Left lung (tissue), 10 donors: ENCODE data around the gene SPATA20. TPM values are rescaled to one million over a fixed set of nuclear protein-coding genes. Genes with fewer than 3 reads are reported as not detected.

ENCODE experiments used
- ATAC-seq: fragments of 200-7000 bp; cut with Tn5 transposase; one replicate; pipeline ENCODE4 v1.9.1; 2020; ENCODE audit warnings: moderate library complexity
- DNase-seq, 4 donors: peaks; one replicate each; pipeline ENCODE4 v3.0.0-alpha.2; 2013 to 2020
- H3K27ac ChIP-seq, 2 donors: fragments of 200-600 bp; sonication (generic) in 1 of 2; one replicate each; pipeline versions ENCODE4 v1.5.0 to v1.8.0; 2020 to 2021
- H3K27me3 ChIP-seq, 2 donors: fragments of 200-600 bp; sonication (generic) in 1 of 2; one replicate each; pipeline versions ENCODE4 v1.5.0 to v1.8.0; 2020 to 2021
- H3K36me3 ChIP-seq, 2 donors: fragments of 200-600 bp; sonication (generic) in 1 of 2; one replicate each; pipeline versions ENCODE4 v1.5.0 to v1.8.0; 2020 to 2021
- H3K4me1 ChIP-seq, 2 donors: fragments of 200-600 bp; one replicate each; pipeline ENCODE4 v1.8.0; 2021
- H3K4me3 ChIP-seq, 2 donors: fragments of 200-600 bp; sonication (generic) in 1 of 2; one replicate each; pipeline versions ENCODE4 v1.5.0 to v1.8.0; 2020 to 2021; ENCODE audit warnings: mild to moderate bottlenecking in 1 of 2
- H3K9me3 ChIP-seq, 2 donors: fragments of 200-600 bp; sonication (generic) in 1 of 2; one replicate each; pipeline versions ENCODE4 v1.5.0 to v1.8.0; 2020 to 2021
- intact Hi-C, 2 donors: fragments of 100-400 bp; cut with DNase I; formaldehyde crosslinking; loops; one replicate each; pipeline versions ENCODE4 v1.11.2 to v1.14.2; 2022
- polyA plus RNA-seq, 6 donors: library from polyadenylated mRNA; unstranded; fragments of 120-200 nt; gene quantifications; one replicate each; pipeline ENCODE4 v1.2.1, GENCODE V29; 2013; ENCODE audit not compliant: insufficient read length in 6 of 6
- total RNA-seq, 2 donors: library from RNA; stranded (reverse); fragmentation: NEBNext Ultra II Directional; extraction: Animal tissue kit (Norgen Biotek cat#: 25700); gene quantifications; one replicate each; pipeline ENCODE4 v1.2.1, GENCODE V29; 2021
- TF ChIP-seq, protein P1 (sequence below), 2 donors: fragments of 200-600 bp; sonication (generic) in 1 of 2; IDR thresholded peaks; one replicate each; pipeline versions ENCODE4 v1.5.0 to v1.8.0; 2021; ENCODE audit warnings: antibody characterized with exemption in 2 of 2
- donor health status: DM: no; HTN: yes; CAD: no.
- donor health status: DM: no; HTN: no; CAD: no.

Gene SPATA20
- total and polyA plus RNA-seq, 8 donors: 37.6 to 60.5 (median 47.7) TPM

DNA sequence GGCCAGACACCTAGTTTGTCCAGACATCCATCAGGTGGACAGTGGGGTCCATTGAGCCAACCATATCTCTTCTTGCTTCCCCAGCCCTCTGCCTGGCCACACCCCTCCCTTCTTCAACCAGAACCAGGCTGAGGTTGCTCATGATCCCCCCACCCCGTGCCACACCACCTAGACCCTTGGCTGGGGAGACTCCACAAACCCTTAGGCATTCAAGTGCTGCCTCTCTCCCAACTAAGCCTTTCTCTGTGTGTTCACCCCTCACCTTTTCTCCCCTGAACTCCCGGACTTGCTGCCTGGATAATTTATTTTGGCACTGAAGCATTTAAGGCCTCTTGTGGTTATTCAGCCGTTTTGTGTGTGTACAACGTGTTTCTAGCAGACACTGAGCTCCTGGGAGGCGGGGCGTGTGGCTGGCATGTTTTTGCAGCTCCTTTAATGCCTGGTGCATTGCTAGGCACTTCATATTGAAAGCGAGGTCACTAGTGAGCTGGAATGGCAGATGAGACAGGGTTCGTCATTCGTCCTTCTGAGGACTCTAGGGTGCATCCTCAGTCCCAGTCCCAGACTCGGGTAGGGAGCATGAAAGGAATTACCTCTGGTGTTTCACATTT lies 42.2 kb downstream of the SPATA20 start:
- DNase-seq (no peak), ATAC-seq (peak; percentile 34)
- H3K36me3 ChIP-seq: no peaks in the 10 kb centered on the region
- no peak overlapping the region for H3K27ac ChIP-seq
- H3K9me3 ChIP-seq: no peaks in the 10 kb centered on the region
- H3K4me1 ChIP-seq: peaks cover 7 to 14% of the 10 kb centered on the region in 2 donors
- no peak overlapping the region for H3K4me3 ChIP-seq
- TF ChIP-seq, protein P1, sequence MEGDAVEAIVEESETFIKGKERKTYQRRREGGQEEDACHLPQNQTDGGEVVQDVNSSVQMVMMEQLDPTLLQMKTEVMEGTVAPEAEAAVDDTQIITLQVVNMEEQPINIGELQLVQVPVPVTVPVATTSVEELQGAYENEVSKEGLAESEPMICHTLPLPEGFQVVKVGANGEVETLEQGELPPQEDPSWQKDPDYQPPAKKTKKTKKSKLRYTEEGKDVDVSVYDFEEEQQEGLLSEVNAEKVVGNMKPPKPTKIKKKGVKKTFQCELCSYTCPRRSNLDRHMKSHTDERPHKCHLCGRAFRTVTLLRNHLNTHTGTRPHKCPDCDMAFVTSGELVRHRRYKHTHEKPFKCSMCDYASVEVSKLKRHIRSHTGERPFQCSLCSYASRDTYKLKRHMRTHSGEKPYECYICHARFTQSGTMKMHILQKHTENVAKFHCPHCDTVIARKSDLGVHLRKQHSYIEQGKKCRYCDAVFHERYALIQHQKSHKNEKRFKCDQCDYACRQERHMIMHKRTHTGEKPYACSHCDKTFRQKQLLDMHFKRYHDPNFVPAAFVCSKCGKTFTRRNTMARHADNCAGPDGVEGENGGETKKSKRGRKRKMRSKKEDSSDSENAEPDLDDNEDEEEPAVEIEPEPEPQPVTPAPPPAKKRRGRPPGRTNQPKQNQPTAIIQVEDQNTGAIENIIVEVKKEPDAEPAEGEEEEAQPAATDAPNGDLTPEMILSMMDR (IDR thresholded peaks at IDR 0.05): no peak
- no peaks in the 10 kb centered on the region for H3K27me3 ChIP-seq
- intact Hi-C loops: no loop called here

DNA sequence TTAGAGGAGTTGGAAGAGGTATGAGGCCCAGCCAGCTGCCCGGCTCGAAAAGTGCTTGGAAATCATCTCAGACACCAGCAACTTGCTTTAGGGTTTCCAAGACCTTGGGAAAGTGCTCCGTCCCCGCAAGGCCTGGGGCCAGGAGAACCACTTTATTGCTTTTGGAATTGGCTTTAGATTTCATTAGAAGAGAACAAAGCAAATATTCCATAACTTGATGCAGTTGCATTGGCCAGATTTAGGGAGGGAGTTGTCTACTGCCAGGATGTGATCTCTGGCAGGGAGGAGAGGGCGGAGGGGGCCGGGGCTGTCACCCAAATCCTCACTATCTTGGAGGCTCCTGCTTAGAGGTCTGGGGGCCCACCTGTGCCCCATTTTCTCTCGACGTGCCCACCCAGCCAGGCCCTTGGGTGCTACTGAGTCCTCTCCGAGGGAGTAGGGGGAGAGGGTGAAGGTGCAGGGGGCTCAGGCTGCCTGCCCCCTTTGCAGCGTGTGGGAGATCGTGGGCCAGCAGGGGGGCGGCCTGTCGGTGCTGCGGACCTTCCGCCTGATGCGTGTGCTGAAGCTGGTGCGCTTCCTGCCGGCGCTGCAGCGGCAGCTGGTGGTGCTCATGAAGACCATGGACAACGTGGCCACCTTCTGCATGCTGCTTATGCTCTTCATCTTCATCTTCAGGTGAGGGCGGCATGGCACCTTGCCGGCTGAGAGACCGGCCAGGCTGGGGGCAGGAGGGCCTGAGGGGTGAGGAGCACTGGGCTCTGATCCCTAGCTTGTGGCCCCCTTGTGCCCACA lies 44.2 kb downstream of the SPATA20 start:
- ATAC-seq (no peak), DNase-seq (peak in 1 of 4 donors; percentile 63)
- intact Hi-C loops: no loop called here
- Histone ChIP-seq H3K36me3 (no peaks in the 10 kb centered on the region), H3K4me3 (no peak overlapping the region), H3K4me1 (peaks cover 7 to 14% of the 10 kb centered on the region in 2 donors), H3K27me3 (no peaks in the 10 kb centered on the region), H3K9me3 (no peaks in the 10 kb centered on the region), H3K27ac (no peak overlapping the region)
- TF ChIP-seq, protein P1 (IDR thresholded peaks at IDR 0.05): no peak

GRCh38 chr17:50593321-50593720 lies 46.3 kb downstream of the SPATA20 start:
- peak; percentile 88 for ATAC-seq
- TF ChIP-seq, protein P1 (IDR thresholded peaks at IDR 0.05): no peak
- H3K9me3 ChIP-seq: no peaks in the 10 kb centered on the region
- no peaks in the 10 kb centered on the region for H3K27me3 ChIP-seq
- H3K4me3 ChIP-seq: no peak overlapping the region
- DNase-seq: peak in 3 of 4 donors; percentile 83 to 91 (median 87)
- H3K36me3 ChIP-seq: no peaks in the 10 kb centered on the region
- peaks cover 7 to 14% of the 10 kb centered on the region in 2 donors for H3K4me1 ChIP-seq
- H3K27ac ChIP-seq: no peak overlapping the region
- intact Hi-C loops: no loop called here

- peaks cover 0 to 6% of the 10 kb centered on the region in 2 donors for H3K4me1 ChIP-seq
- TF ChIP-seq, protein P1 (IDR thresholded peaks at IDR 0.05): no peak
- no peaks in the 10 kb centered on the region for H3K36me3 ChIP-seq
- H3K27ac ChIP-seq: no peak overlapping the region
- intact Hi-C loops: no loop called here
- H3K4me3 ChIP-seq: no peak overlapping the region
- no peak for DNase-seq
- no peak for ATAC-seq
- no peaks in the 10 kb centered on the region for H3K9me3 ChIP-seq
- H3K27me3 ChIP-seq: no peaks in the 10 kb centered on the region
Measured at GRCh38 chr17:50594128-50594823, 47.3 kb downstream of the SPATA20 start.

- TF ChIP-seq, protein P1 (IDR thresholded peaks at IDR 0.05): no peak
Measured at GRCh38 chr17:50594892-50595291, 47.9 kb downstream of the SPATA20 start.

More at GRCh38 chr17:50594892-50595291, 47.9 kb downstream of the SPATA20 start:
- Histone ChIP-seq H3K36me3 (no peaks in the 10 kb centered on the region), H3K27me3 (no peaks in the 10 kb centered on the region), H3K4me3 (no peak overlapping the region), H3K9me3 (no peaks in the 10 kb centered on the region), H3K27ac (no peak overlapping the region), H3K4me1 (peaks cover 0 to 2% of the 10 kb centered on the region in 2 donors)
- peak in 1 of 4 donors; percentile 50 for DNase-seq
- ATAC-seq: no peak
- intact Hi-C loops: no loop called here
